CMK (cell line): ENCODE results near the gene CCNG1.

Source experiments
- DNase-seq: peaks from one replicate; pipeline ENCODE4 v3.0.0-alpha.2; 2010; ENCODE audit warnings: low read depth

Gene CCNG1

GRCh38 chr5:163489745-163490075 is 52.3 kb downstream of the CCNG1 start:
- no peak for DNase-seq
